ENCODE results near the gene GAPDHS. TPM values are rescaled to one million over a fixed set of nuclear protein-coding genes. Genes with fewer than 3 reads are reported as not detected.

Gene GAPDHS
- total and polyA plus RNA-seq, 3 donors from 2014 or later: 123 to 363 (median 338) TPM

- Histone ChIP-seq H3K4me1 (no peaks in the 10 kb centered on the region), H3K9me3 (no peaks in the 10 kb centered on the region), H3K36me3 (ENCODE audit: low read depth, missing control alignments) (no peaks in the 10 kb centered on the region), H3K4me3 (no peak overlapping the region), H3K27ac (no peak overlapping the region), H3K27me3 (no peaks in the 10 kb centered on the region)
- 76 to 84% methylated on average over 14 to 19 of the region's 19 CpGs for WGBS, 2 donors
- TF ChIP-seq POLR2A (IDR thresholded peaks at IDR 0.05) (no peak), CTCF (IDR thresholded peaks at IDR 0.05) (no peak)
- no peak for DNase-seq
- intact Hi-C loops (cut with DNase I; ENCODE audit: low total_unique reads): no loop called here
These were observed 3.7 kb upstream of the GAPDHS start for GRCh38 chr19:35529241-35530218.

- no peak overlapping the region for H3K4me3 ChIP-seq
- H3K27me3 ChIP-seq: no peaks in the 10 kb centered on the region
- no peak for DNase-seq
- H3K36me3 ChIP-seq (ENCODE audit: low read depth, missing control alignments): no peaks in the 10 kb centered on the region
- TF ChIP-seq POLR2A (IDR thresholded peaks at IDR 0.05): no peak
- no peaks in the 10 kb centered on the region for H3K9me3 ChIP-seq
- 71 to 75% methylated on average over 6 of the region's 6 CpGs for WGBS, 2 donors
- intact Hi-C loops (cut with DNase I; ENCODE audit: low total_unique reads): no loop called here
- H3K27ac ChIP-seq: no peak overlapping the region
- no peaks in the 10 kb centered on the region for H3K4me1 ChIP-seq
These were observed 2.0 kb upstream of the GAPDHS start for GRCh38 chr19:35531291-35531690.

- peak; percentile 45 for DNase-seq
- intact Hi-C loops (cut with DNase I; ENCODE audit: low total_unique reads): no loop called here
- 3 to 5% methylated on average over 21 to 30 of the region's 30 CpGs for WGBS, 2 donors
- no peaks in the 10 kb centered on the region for H3K4me1 ChIP-seq
- no peaks in the 10 kb centered on the region for H3K9me3 ChIP-seq
- peak overlapping the region in 1 of 2 donors; percentile 9 for H3K4me3 ChIP-seq
- H3K36me3 ChIP-seq (ENCODE audit: low read depth, missing control alignments): no peaks in the 10 kb centered on the region
- H3K27me3 ChIP-seq: no peaks in the 10 kb centered on the region
- H3K27ac ChIP-seq: no peak overlapping the region
- TF ChIP-seq CTCF (IDR thresholded peaks at IDR 0.05): no peak
- no peak for TF ChIP-seq POLR2A (IDR thresholded peaks at IDR 0.05)
These were observed 651 bp downstream of the GAPDHS start for GRCh38 chr19:35533822-35534392.

- Histone ChIP-seq H3K9me3 (no peaks in the 10 kb centered on the region), H3K4me3 (no peak overlapping the region), H3K4me1 (no peaks in the 10 kb centered on the region), H3K36me3 (ENCODE audit: low read depth, missing control alignments) (no peaks in the 10 kb centered on the region), H3K27ac (no peak overlapping the region), H3K27me3 (no peaks in the 10 kb centered on the region)
- TF ChIP-seq POLR2A (IDR thresholded peaks at IDR 0.05): no peak
- TF ChIP-seq CTCF (IDR thresholded peaks at IDR 0.05): no peak
- 68 to 86% methylated on average over 7 to 10 of the region's 10 CpGs for WGBS, 2 donors
- no peak for DNase-seq
- intact Hi-C loops (cut with DNase I; ENCODE audit: low total_unique reads): no loop called here
These were observed 1.7 kb downstream of the GAPDHS start for GRCh38 chr19:35534803-35535480.

- Histone ChIP-seq H3K27ac (no peak overlapping the region), H3K36me3 (ENCODE audit: low read depth, missing control alignments) (no peaks in the 10 kb centered on the region), H3K4me3 (no peak overlapping the region), H3K27me3 (no peaks in the 10 kb centered on the region), H3K4me1 (peaks cover under 1% of the 10 kb centered on the region), H3K9me3 (no peaks in the 10 kb centered on the region)
- DNase-seq: no peak
- 72 to 74% methylated on average over 6 of the region's 6 CpGs for WGBS, 2 donors
- TF ChIP-seq CTCF (IDR thresholded peaks at IDR 0.05): no peak
- no peak for TF ChIP-seq POLR2A (IDR thresholded peaks at IDR 0.05)
- intact Hi-C loops (cut with DNase I; ENCODE audit: low total_unique reads): no loop called here
These were observed 6.1 kb downstream of the GAPDHS start for GRCh38 chr19:35539314-35539713.

All from testis (tissue), 3 donors.